RCC 7860 (cell line): ENCODE measurements around the gene ACCS.

Experiments used
- DNase-seq: peaks from one replicate; pipeline ENCODE4 v3.0.0-alpha.2; 2015; ENCODE audit warnings: low spot score
- FAIRE-seq: peaks from 2 replicates; lab custom pipeline; 2012; peaks lifted over from hg19 to GRCh38; lab: Jason Lieb, UNC

The ACCS gene

GRCh38 chr11:44127130-44127529 lies 61.1 kb downstream of the ACCS start:
- FAIRE-seq (no peak), DNase-seq (no peak)

DNA sequence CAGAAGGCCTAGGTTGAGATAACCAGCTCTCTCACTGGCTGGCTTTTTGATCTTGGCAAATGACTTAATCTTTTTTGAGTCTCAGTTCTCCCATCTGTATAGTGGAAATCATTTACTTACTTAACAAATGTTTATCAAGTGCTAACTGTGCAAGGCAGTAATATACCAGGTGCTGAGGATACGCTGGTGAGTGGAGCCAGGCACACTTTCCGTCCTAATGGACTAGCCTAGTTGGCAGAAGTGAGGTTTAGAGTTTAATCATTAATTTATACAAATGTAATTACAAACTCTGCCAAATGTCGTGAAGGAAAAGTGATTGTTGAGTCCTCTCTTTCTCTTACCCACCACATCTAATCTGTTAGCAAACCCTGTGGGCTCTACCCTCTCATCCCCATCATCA lies 62.7 kb downstream of the ACCS start:
- FAIRE-seq (no peak), DNase-seq (no peak)

GRCh38 chr11:44130751-44131150 lies 64.7 kb downstream of the ACCS start:
- no peak for FAIRE-seq
- DNase-seq: no peak

- FAIRE-seq (no peak), DNase-seq (no peak)
Measured at GRCh38 chr11:44133335-44133946, 67.4 kb downstream of the ACCS start.
